ENCODE measurements around the gene ZNF687.
"Not testable (repeated sequence)": the region's sequence is repeated elsewhere in the genome, so short reads cannot be mapped to it uniquely, and the experiment has no call there.

Gene ZNF687

GRCh38 chr1:151281969-151282882, at the start of gene ZNF687:
Gene ZNF687, plus strand, starts transcription at chr1:151282299. Its CDS starts 3,993 bp downstream, at chr1:151286292.
- peak; percentile 92 to 100 (median 100) for DNase-seq

GRCh38 chr1:151235235-151235634, 46.9 kb upstream of the ZNF687 start:
- no peak for DNase-seq

- no peak for DNase-seq
These were observed 44.2 kb upstream of the ZNF687 start for GRCh38 chr1:151237678-151238466.

- peak in 1 of 51 donors; percentile 2 for DNase-seq
These were observed 43.7 kb upstream of the ZNF687 start for GRCh38 chr1:151238467-151238739.

- no peak for DNase-seq
These were observed 39.7 kb upstream of the ZNF687 start for GRCh38 chr1:151242442-151242841.

- no peak for DNase-seq
These were observed 38.3 kb upstream of the ZNF687 start for GRCh38 chr1:151243683-151244216.

GRCh38 chr1:151246786-151247185, 35.3 kb upstream of the ZNF687 start:
- no peak for DNase-seq

GRCh38 chr1:151251656-151252470, 30.2 kb upstream of the ZNF687 start:
- DNase-seq = peak in 29 of 51 donors; percentile 2 to 57 (median 25)

GRCh38 chr1:151254217-151255213, 27.6 kb upstream of the ZNF687 start, which contains the start of gene PSMD4:
Gene PSMD4, plus strand, starts transcription at chr1:151254734. Its CDS starts 49 bp downstream, at chr1:151254783.
- peak; percentile 68 to 96 (median 88) for DNase-seq

GRCh38 chr1:151255381-151255780, 26.7 kb upstream of the ZNF687 start:
- DNase-seq = no peak

- no peak for DNase-seq
These were observed 22.7 kb upstream of the ZNF687 start for GRCh38 chr1:151259351-151259750.

GRCh38 chr1:151265446-151266236, 16.5 kb upstream of the ZNF687 start:
- no peak for DNase-seq

GRCh38 chr1:151266315-151266714, 15.8 kb upstream of the ZNF687 start:
- no peak for DNase-seq

GRCh38 chr1:151266821-151267220, 15.3 kb upstream of the ZNF687 start:
- no peak for DNase-seq

GRCh38 chr1:151267760-151268159, 14.3 kb upstream of the ZNF687 start:
- DNase-seq = no peak

- DNase-seq = no peak
These were observed 8.1 kb upstream of the ZNF687 start for GRCh38 chr1:151273924-151274466.

GRCh38 chr1:151275341-151275740, 6.8 kb upstream of the ZNF687 start:
- DNase-seq = not testable (repeated sequence)

GRCh38 chr1:151277249-151277648, 4.8 kb upstream of the ZNF687 start:
- no peak for DNase-seq
